HG03442 (cell line): ENCODE data around the gene YTHDF1.
"Not testable (repeated sequence)": the region's sequence is repeated elsewhere in the genome, so short reads cannot be mapped to it uniquely, and the experiment has no call there.

Experiments used
- ATAC-seq: cut with Tn5 transposase; IDR thresholded peaks from one replicate; pipeline ENCODE4 v1.9.1; 2021; ENCODE audit warnings: mild to moderate bottlenecking, moderate library complexity; ENCODE audit not compliant: unreplicated experiment

YTHDF1 gene

GRCh38 chr20:63227260-63227659, 11.3 kb upstream of the YTHDF1 start:
- ATAC-seq = no peak

- ATAC-seq = no peak
Measured at GRCh38 chr20:63226042-63226943, 10.4 kb upstream of the YTHDF1 start.

DNA sequence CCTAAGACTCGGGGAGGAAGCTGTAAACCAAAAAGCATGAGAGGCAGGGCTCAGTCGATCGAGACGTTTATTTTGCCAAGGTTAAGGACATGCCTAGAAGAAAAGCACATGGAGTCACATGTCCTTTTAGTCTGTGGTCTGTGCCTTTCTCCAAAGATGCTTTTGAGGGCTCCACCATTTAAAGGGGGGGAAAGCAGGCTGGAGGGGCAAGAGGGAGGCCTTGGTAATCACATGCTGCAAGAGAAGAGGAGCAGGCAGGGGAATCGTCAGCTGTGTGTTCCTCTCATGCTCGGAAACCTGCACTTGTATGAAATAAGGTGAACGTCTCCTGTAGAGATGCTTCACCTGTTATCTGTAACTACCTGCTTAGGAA, 9.1 kb upstream of the YTHDF1 start:
- ATAC-seq = no peak

- no peak for ATAC-seq
Measured at GRCh38 chr20:63224412-63225081, 8.6 kb upstream of the YTHDF1 start.

DNA sequence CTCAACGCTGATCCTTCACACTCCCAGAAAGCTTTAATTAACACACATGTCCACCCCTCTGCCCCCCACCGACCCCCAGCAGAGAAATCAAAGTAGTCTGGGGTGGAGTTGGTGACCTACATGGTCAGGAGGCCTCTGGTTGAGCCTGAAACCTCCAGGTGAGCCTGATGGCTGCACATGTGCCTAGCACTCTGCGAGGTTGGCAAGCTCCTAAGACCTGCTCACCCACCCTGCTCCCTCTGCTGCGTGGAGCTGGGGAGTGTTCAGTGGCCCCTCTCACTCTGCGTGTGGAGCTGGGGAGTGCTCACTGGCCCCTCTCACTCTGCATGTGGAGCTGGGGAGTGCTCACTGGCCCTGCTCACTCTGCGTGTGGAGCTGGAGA, 7.9 kb upstream of the YTHDF1 start:
- ATAC-seq = no peak

DNA sequence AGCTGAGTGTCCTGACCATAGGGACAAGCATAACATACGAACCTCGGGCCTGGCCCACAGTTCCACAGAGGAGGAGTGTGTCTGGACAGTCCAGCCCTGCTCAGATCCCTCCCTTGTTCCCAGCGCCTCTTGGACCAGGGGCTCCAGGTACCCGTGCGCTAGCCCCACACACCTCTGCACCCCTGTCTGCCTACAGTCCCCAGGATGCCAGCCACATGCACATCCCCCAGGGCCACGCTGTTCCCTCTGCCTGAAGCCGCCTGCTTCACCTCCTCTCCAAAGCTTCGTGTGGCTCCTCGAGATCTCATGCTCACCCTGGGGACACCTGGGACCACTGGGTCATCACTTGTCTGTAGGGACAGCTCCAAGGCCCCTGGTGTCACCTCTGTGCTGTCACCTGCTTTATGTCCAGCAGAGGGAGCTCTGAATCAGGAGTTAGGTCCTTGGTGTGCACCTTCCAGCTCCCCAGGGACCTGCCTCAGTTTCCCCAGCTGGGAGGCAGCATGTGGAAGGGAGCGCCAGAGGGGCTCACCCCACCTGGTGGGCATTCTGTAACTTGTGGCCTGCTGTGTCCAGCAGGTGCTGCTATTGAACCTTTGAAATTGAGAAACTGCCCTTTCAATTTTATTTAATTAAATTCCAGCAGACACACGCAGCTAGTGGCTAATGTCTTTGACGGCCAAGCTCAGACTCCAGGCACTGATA, 7.3 kb upstream of the YTHDF1 start:
- no peak for ATAC-seq

GRCh38 chr20:63222541-63222940, 6.6 kb upstream of the YTHDF1 start:
- ATAC-seq = no peak

DNA sequence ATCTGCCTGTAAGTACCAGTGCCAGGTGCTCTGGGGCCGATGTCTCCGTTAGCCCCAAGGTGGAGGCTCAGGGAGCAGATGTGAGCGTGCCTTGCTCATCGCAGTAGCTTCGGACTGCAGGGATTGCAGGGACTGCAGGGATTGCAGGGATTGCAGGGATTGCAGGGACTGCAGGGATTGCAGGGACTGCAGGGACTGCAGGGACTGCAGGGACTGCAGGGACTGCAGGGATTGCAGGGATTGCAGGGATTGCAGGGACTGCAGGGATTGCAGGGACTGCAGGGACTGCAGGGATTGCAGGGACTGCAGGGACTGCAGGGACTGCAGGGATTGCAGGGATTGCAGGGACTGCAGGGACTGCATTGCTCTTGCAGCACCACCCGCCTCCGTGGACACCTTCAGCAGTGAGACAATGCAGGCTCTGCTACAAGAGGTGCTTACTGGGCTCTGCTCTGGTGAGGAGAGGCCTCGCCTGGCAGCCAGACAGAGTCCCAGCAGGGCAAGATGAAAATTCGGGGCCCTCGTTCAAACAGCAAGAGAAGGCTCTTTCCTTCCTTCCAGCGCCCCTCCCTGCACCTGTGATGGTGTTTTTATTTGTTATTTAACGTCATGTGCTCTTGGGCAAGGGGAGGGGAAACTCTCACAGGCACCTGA, 5.6 kb upstream of the YTHDF1 start:
- ATAC-seq = not testable (repeated sequence)

- no peak for ATAC-seq
Measured at GRCh38 chr20:63220696-63221399, 4.9 kb upstream of the YTHDF1 start.

DNA sequence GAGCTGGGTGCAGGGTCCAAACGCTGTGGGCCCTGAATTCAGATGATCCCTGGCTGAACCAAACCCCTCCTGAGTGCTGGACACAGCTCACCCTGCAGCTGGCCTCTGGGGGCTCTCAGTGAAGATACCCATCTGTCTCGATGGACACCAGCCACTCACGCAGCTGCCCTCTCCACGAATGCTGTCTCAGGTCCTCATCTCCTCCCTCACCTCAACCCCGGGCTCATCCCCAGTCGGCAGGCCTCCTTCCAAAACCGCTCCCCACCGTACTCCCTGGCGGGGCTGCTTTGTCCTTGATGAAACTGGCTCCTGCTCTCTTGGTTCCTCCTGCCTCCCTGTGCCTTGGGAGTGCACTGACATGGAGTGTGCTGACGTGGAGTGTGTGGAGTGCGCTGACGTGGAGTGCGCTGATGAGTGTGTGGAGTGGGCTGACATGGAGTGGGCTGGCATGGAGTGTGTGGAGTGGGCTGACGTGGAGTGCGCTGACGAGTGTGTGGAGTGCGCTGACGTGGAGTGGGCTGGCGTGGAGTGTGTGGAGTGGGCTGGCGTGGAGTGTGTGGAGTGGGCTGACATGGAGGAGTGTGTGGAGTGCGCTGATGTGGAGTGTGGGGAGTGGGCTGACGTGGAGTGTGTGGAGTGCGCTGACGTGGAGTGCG, 4.1 kb upstream of the YTHDF1 start:
- no peak for ATAC-seq

GRCh38 chr20:63219447-63219821, 3.5 kb upstream of the YTHDF1 start:
- no peak for ATAC-seq

DNA sequence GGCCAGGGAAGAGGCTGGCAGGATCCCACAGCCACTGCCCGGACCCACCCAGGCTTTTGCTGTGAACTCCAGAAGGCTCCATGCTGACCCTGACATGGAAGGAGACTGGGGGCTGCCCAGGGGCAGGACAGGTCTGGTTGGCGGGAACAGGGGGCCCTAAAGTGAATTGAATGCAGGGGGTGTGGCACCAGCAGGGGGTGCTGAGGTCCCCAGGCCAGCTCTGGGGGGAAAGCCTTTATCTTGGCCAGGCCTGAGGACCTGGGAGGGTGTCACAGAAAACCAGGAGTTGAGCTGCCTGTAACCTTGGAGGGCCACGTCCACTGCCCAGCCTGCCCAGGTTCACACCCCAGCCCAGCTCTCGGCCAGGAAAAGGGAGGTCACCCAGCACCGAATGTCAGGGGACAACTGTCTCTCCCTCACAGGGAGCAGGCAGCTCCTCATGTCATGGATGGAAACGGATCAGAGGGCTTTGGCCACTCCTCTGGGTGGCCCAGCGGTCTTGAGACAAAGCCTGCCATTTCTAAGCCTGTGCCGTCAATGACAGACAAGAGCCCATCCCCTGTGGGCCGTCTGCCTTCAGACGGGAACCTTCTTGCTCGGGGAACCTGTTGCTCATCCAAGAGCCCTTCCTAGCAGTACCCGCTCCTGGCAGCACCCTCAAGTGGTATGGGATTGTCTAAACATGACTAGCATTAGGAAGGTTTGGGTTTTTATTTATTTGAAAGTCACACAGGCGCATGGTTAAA, 2.9 kb upstream of the YTHDF1 start:
- no peak for ATAC-seq

GRCh38 chr20:63217706-63218105, 1.8 kb upstream of the YTHDF1 start:
- no peak for ATAC-seq

DNA sequence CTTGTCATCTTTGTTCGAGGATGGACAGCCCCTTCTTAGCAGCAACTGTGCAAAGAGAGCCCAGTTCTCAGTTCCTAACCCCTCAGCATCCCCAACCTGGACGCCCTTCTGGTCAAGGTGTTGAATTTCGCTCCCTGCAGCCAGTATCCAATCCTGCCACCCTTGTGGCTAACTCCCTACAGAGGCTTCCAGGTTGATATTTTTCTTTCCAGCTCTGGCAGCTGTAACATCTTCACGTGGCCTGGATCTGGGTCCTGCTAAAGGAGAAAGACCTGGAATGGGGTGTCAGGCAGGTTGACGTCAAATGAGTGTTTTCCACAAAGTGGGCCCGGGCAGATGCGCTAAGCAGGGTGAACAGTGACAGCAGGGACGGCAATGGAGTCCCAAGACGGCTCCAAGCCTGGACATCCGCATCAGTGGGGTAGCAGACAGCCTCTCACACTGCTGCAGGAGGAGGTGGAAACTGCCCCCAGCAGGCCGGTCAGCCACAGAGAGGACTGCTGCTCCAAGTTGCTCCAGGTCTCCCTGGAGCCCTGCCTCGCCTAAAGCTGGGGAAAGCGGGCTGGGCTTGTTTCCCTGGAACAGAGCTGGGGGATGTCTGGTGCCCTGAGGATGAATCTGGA, 1.0 kb upstream of the YTHDF1 start:
- no peak for ATAC-seq

GRCh38 chr20:63215101-63216040, 560 bp downstream of the YTHDF1 start:
- no peak for ATAC-seq

DNA sequence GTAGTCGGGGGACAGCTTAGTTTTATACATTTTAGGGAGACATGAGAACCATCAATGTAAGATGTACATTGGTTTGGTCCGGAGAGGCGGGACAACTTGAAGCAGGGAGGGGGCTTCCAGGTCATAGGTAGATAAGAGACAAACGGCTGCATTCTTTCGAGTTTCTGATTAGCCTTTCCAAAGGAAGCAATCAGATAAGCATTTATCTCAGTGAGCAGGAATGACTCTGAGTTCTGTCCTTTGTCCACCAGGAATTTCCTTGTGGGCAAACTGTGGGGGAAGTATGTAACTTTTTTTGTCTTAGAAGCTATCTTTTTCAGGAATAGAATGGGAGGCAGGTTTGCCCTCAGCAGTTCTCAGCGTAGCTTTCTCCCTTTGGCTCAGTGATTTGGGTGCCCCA, 1.4 kb downstream of the YTHDF1 start:
- ATAC-seq = no peak

DNA sequence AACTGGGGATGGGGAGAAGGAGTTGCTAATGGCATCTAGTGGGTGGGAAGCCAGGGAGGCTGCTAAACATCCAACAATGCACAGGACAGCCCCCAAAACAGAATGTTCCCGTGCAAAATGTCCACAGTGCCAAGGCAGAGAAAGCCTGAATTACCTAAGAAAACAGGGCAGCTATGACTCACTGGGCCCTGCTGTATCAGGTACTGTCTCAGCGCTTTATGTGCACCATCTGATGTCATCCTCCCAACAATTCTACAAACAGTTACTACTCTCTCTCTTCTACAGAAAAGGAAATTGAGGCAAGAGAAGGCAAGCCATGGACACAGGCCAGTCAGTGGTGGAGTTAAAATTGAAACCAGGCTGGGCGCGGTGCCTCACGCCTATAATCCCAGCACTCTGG, 3.1 kb downstream of the YTHDF1 start:
- no peak for ATAC-seq

DNA sequence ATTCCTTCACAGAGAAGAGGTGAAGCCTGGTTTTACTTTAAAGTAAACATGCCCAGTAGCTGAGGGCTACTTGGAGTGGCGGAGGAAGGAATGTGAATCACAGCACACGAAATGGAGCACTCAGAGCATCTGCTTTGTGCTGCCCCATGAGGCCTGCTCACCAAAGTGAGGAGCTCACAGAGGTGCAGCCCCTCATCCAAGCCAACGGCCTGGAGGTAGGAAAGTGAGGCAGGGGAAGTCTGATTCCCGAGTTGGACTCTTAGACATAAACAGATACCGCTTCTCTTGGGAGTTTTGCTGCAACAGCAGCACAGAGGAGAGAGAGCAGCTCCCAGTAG, 3.6 kb downstream of the YTHDF1 start:
- no peak for ATAC-seq
